ENCODE measurements around the gene ARHGAP26. TPM values are rescaled to one million over a fixed set of nuclear protein-coding genes. Genes with fewer than 3 reads are reported as not detected.

Gene ARHGAP26
- total RNA-seq, 1 donor from 2014 or later = 12.7 TPM

GRCh38 chr5:142828797-142829535 lies 58.8 kb downstream of the ARHGAP26 start:
- intact Hi-C loops (cut with micrococcal nuclease) = loop anchor here (1.0 to 10.0 kb wide), 5 partner anchors 38 to 1358 kb away; no protein-coding TSS in a partner anchor
- Mint-ChIP-seq H3K36me3 (ENCODE audit: low read depth) (peaks cover 2% of the 10 kb centered on the region), H3K4me3 (no peak overlapping the region), H3K9me3 (no peaks in the 10 kb centered on the region), H3K27me3 (peaks cover 1% of the 10 kb centered on the region), H3K27ac (no peak overlapping the region), H3K4me1 (peaks cover 56% of the 10 kb centered on the region)
- no peak for DNase-seq

- Mint-ChIP-seq H3K4me1 (peaks cover 48% of the 10 kb centered on the region), H3K36me3 (ENCODE audit: low read depth) (peaks cover 2% of the 10 kb centered on the region), H3K27ac (no peak overlapping the region), H3K9me3 (no peaks in the 10 kb centered on the region), H3K27me3 (peaks cover 1% of the 10 kb centered on the region), H3K4me3 (no peak overlapping the region)
- intact Hi-C loops (cut with micrococcal nuclease) = loop anchor here (1.0 to 10.0 kb wide), 5 partner anchors 37 to 1357 kb away; no protein-coding TSS in a partner anchor
- DNase-seq = no peak
Observed at GRCh38 chr5:142829801-142830220, 59.6 kb downstream of the ARHGAP26 start.

GRCh38 chr5:142830241-142831008 lies 60.2 kb downstream of the ARHGAP26 start:
- intact Hi-C loops (cut with micrococcal nuclease) = no loop called here
- Mint-ChIP-seq H3K27ac (no peak overlapping the region), H3K4me3 (no peak overlapping the region), H3K4me1 (peaks cover 45% of the 10 kb centered on the region), H3K9me3 (no peaks in the 10 kb centered on the region), H3K36me3 (ENCODE audit: low read depth) (peaks cover 2% of the 10 kb centered on the region), H3K27me3 (peaks cover 1% of the 10 kb centered on the region)
- no peak for DNase-seq

GRCh38 chr5:142831009-142831383 lies 60.8 kb downstream of the ARHGAP26 start:
- Mint-ChIP-seq H3K27me3 (peaks cover 1% of the 10 kb centered on the region), H3K36me3 (ENCODE audit: low read depth) (peaks cover 2% of the 10 kb centered on the region), H3K27ac (no peak overlapping the region), H3K4me3 (no peak overlapping the region), H3K9me3 (no peaks in the 10 kb centered on the region), H3K4me1 (peaks cover 41% of the 10 kb centered on the region)
- intact Hi-C loops (cut with micrococcal nuclease) = no loop called here
- DNase-seq = no peak

- no peak for DNase-seq
- H3K4me1 Mint-ChIP-seq = peaks cover 28% of the 10 kb centered on the region
- H3K9me3 Mint-ChIP-seq = no peaks in the 10 kb centered on the region
- intact Hi-C loops (cut with micrococcal nuclease) = no loop called here
- peaks cover 1% of the 10 kb centered on the region for H3K27me3 Mint-ChIP-seq
- H3K36me3 Mint-ChIP-seq (ENCODE audit: low read depth) = peaks cover 2% of the 10 kb centered on the region
- no peak overlapping the region for H3K27ac Mint-ChIP-seq
- no peak overlapping the region for H3K4me3 Mint-ChIP-seq
Observed at GRCh38 chr5:142832263-142832662, 62.1 kb downstream of the ARHGAP26 start.

- Mint-ChIP-seq H3K27ac (no peak overlapping the region), H3K4me3 (no peak overlapping the region), H3K9me3 (no peaks in the 10 kb centered on the region), H3K27me3 (peaks cover 1% of the 10 kb centered on the region), H3K4me1 (peaks cover 16% of the 10 kb centered on the region), H3K36me3 (ENCODE audit: low read depth) (peaks cover 2% of the 10 kb centered on the region)
- intact Hi-C loops (cut with micrococcal nuclease) = no loop called here
- DNase-seq = no peak
Observed at GRCh38 chr5:142833517-142834449, 63.6 kb downstream of the ARHGAP26 start.

GRCh38 chr5:142834504-142834903 lies 64.3 kb downstream of the ARHGAP26 start:
- H3K27me3 Mint-ChIP-seq = peaks cover 1% of the 10 kb centered on the region
- no peaks in the 10 kb centered on the region for H3K9me3 Mint-ChIP-seq
- peaks cover 10% of the 10 kb centered on the region for H3K4me1 Mint-ChIP-seq
- no peak overlapping the region for H3K4me3 Mint-ChIP-seq
- intact Hi-C loops (cut with micrococcal nuclease) = no loop called here
- no peak overlapping the region for H3K27ac Mint-ChIP-seq
- peaks cover 2% of the 10 kb centered on the region for H3K36me3 Mint-ChIP-seq (ENCODE audit: low read depth)
- DNase-seq = no peak

- no peak overlapping the region for H3K27ac Mint-ChIP-seq
- no peak for DNase-seq
- H3K27me3 Mint-ChIP-seq = peaks cover 1% of the 10 kb centered on the region
- H3K36me3 Mint-ChIP-seq (ENCODE audit: low read depth) = peaks cover 2% of the 10 kb centered on the region
- H3K4me3 Mint-ChIP-seq = no peak overlapping the region
- H3K9me3 Mint-ChIP-seq = no peaks in the 10 kb centered on the region
- H3K4me1 Mint-ChIP-seq = peaks cover 9% of the 10 kb centered on the region
- intact Hi-C loops (cut with micrococcal nuclease) = no loop called here
Observed at GRCh38 chr5:142835540-142835939, 65.4 kb downstream of the ARHGAP26 start.

GRCh38 chr5:142836048-142836447 lies 65.9 kb downstream of the ARHGAP26 start:
- no peak overlapping the region for H3K27ac Mint-ChIP-seq
- no peaks in the 10 kb centered on the region for H3K9me3 Mint-ChIP-seq
- DNase-seq = no peak
- no peak overlapping the region for H3K4me3 Mint-ChIP-seq
- intact Hi-C loops (cut with micrococcal nuclease) = no loop called here
- peaks cover 7% of the 10 kb centered on the region for H3K4me1 Mint-ChIP-seq
- peaks cover 1% of the 10 kb centered on the region for H3K27me3 Mint-ChIP-seq
- peaks cover 2% of the 10 kb centered on the region for H3K36me3 Mint-ChIP-seq (ENCODE audit: low read depth)

GRCh38 chr5:142837081-142837725 lies 67.0 kb downstream of the ARHGAP26 start:
- H3K9me3 Mint-ChIP-seq = no peaks in the 10 kb centered on the region
- no peaks in the 10 kb centered on the region for H3K27me3 Mint-ChIP-seq
- H3K27ac Mint-ChIP-seq = no peak overlapping the region
- peaks cover 2% of the 10 kb centered on the region for H3K36me3 Mint-ChIP-seq (ENCODE audit: low read depth)
- H3K4me1 Mint-ChIP-seq = peaks cover 4% of the 10 kb centered on the region
- H3K4me3 Mint-ChIP-seq = no peak overlapping the region
- intact Hi-C loops (cut with micrococcal nuclease) = no loop called here
- no peak for DNase-seq

- intact Hi-C loops (cut with micrococcal nuclease) = no loop called here
- Mint-ChIP-seq H3K36me3 (ENCODE audit: low read depth) (no peaks in the 10 kb centered on the region), H3K27ac (no peak overlapping the region), H3K4me3 (no peak overlapping the region), H3K27me3 (no peaks in the 10 kb centered on the region), H3K4me1 (peaks cover 6% of the 10 kb centered on the region), H3K9me3 (no peaks in the 10 kb centered on the region)
- DNase-seq = no peak
Observed at GRCh38 chr5:142838845-142839244, 68.7 kb downstream of the ARHGAP26 start.

GRCh38 chr5:142839711-142840346 lies 69.7 kb downstream of the ARHGAP26 start:
- DNase-seq = no peak
- Mint-ChIP-seq H3K4me3 (no peak overlapping the region), H3K9me3 (no peaks in the 10 kb centered on the region), H3K4me1 (peaks cover 7% of the 10 kb centered on the region), H3K36me3 (ENCODE audit: low read depth) (no peaks in the 10 kb centered on the region), H3K27me3 (no peaks in the 10 kb centered on the region), H3K27ac (no peak overlapping the region)
- intact Hi-C loops (cut with micrococcal nuclease) = no loop called here

- H3K4me3 Mint-ChIP-seq = no peak overlapping the region
- H3K9me3 Mint-ChIP-seq = no peaks in the 10 kb centered on the region
- intact Hi-C loops (cut with micrococcal nuclease) = no loop called here
- no peak for DNase-seq
- no peaks in the 10 kb centered on the region for H3K36me3 Mint-ChIP-seq (ENCODE audit: low read depth)
- H3K4me1 Mint-ChIP-seq = peaks cover 14% of the 10 kb centered on the region
- no peaks in the 10 kb centered on the region for H3K27me3 Mint-ChIP-seq
- no peak overlapping the region for H3K27ac Mint-ChIP-seq
Observed at GRCh38 chr5:142840575-142840974, 70.4 kb downstream of the ARHGAP26 start.

All from activated CD4-positive, alpha-beta T cell treated with anti-CD3 and anti-CD28 coated beads, Interleukin-2, amount 10 ng/mL, durations not matched to agents 24 days and 14 days (primary cell).